GM21367 (cell line): ENCODE measurements around the gene SOCS3.

Source experiments
- ATAC-seq: cut with Tn5 transposase; IDR thresholded peaks from one replicate; pipeline ENCODE4 v1.9.1; 2021; ENCODE audit not compliant: unreplicated experiment

Gene SOCS3

GRCh38 chr17:78359997-78360370, at the start of gene SOCS3:
TSS of gene SOCS3 (minus strand) at chr17:78360077. CDS start at chr17:78359095, 982 bp downstream.
- peak; percentile 37 for ATAC-seq

DNA sequence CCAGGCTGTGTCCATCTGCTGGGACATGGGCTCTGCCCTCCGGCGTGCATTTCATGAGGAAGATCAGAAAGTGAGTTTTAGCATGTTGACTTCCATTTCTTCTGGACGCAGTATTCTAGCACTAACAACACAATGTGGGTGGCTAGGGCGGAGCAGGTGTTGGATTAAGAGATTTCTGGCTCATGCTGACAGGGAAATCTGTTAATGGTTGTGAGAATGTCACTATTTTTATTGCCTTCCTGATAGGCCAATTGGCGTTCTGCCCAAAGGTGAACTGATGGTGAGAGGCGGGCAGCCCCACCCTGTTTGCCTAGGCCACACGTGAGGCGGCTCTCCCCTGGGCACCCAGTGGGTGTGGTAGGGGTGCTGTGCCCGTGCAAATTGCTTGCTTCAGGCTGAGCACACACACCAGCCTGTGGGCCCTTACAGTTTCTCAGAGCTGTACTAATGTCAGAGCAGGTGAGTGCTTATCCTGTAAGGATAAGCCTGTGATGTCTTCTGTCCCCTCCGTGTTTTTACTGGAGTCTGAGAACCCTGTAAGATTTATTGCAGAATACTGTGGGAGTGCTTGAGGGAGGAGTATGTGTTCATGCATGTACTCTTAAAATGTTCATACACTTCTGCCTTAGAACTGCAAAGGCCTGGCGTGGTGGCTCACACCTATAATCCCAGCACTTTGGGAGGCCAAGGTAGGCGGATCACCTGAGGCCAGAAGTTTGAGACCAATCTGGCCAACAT, 49.5 kb upstream of the SOCS3 start:
- no peak for ATAC-seq

GRCh38 chr17:78408476-78409050, 48.7 kb upstream of the SOCS3 start:
- no peak for ATAC-seq

- ATAC-seq, result no peak
These were observed 47.6 kb upstream of the SOCS3 start for GRCh38 chr17:78407387-78408000.

GRCh38 chr17:78406920-78407319, 47.0 kb upstream of the SOCS3 start:
- no peak for ATAC-seq

- no peak for ATAC-seq
These were observed 46.5 kb upstream of the SOCS3 start for GRCh38 chr17:78406396-78406795.

- no peak for ATAC-seq
These were observed 43.9 kb upstream of the SOCS3 start for GRCh38 chr17:78403822-78404221.

GRCh38 chr17:78401891-78402290, 42.0 kb upstream of the SOCS3 start:
- ATAC-seq, result no peak

DNA sequence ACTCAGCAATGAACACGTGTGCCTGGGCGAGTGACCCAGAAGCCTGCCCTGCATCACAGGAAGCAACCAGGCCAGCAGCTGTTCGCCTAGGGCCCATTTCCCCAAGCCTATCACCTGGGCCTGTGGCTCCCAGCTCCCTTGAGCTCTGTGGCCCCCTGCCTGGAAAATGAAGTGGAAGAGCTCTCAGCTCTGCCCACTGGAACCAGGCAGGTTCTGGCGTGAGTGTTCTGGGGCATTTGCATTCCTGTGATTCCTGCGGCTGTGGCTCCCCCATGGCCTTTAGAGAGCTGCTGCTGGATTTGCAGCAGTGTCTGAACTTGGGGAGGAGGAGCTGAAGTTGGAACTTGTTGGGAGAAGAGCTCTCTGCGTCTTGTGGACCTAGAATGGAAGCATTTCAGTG, 41.4 kb upstream of the SOCS3 start:
- no peak for ATAC-seq

DNA sequence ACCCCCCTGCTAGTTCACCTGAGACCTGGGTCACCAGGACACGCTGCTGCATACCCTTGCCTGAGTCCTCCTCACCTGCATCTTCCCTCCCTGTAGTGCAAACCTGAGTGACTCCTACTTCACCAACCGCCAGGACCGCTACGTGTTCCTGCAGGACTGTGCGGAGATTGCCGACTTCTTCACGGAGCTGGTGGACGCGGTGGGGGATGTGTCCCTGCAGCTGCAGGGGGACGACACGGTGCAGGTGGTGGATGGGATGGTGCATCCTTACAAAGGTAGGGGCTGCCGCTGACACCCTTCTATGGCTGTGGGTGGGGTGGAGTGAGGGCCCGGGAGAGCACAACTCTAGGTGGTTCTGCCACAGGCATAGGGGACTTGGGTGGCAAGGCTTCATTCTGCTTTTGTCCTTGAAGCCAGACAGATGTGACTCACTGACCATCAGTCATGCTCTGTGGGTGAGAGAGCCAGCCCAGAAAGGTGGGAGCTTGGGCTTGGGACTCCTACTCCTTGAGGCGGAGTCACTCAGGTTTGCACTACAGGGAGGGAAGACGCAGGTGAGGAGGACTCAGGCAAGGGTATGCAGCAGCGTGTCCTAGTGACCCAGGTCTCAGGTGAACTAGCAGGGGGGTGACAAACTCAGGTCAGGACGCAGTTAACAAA, 40.8 kb upstream of the SOCS3 start:
- ATAC-seq, result no peak

DNA sequence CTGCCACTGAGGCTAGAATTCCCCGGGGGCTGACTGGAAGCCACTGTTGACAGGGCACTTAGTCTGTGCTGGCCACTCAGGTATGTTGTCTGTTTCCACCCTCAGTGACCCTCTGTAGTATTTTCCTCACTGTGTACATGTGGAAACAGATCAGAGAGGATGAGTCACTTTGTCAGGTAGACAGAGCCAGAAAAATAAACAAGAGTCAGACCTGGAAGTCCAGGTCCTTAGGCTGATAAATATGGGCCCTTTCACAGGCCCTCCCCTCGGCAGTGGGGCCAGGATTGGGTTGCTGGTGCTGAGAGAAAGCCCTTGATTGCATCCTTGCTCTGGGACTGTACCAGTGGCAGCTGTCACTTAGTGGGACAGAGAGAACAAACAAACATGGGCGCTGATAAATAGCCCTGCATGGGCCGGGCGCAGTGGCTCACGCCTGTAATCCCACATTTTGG, 39.8 kb upstream of the SOCS3 start:
- ATAC-seq, result no peak

DNA sequence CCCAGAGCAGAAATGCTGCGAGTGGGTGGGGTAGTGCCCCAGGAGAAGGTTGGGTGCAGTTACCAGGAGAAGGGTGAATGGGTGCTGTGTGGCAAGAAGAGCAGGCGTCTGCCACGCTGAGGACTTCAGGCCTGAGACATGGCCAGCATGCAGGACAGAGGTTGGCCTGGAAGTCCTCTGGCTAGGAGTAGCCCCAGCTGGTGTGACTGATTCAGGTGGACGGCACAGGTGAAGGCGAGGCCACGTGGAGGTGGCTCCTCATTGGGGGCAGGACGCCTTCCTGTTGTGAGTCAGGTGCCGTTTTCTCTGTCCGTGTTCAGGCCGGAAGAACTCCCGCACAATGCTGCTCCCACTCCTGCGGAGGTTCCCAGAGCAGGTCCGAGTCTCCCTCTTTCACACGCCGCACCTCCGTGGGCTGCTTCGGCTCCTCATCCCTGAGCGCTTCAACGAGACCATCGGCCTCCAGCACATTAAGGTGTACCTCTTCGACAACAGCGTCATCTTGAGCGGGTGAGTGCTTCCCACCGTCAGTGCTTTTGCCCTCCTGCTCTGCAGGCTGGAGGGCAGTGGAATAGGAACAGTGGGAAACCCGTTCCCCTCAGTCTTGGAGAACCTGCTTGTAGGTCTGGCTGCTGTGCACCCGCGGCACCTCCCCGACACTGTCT, 39.3 kb upstream of the SOCS3 start:
- ATAC-seq, result no peak

DNA sequence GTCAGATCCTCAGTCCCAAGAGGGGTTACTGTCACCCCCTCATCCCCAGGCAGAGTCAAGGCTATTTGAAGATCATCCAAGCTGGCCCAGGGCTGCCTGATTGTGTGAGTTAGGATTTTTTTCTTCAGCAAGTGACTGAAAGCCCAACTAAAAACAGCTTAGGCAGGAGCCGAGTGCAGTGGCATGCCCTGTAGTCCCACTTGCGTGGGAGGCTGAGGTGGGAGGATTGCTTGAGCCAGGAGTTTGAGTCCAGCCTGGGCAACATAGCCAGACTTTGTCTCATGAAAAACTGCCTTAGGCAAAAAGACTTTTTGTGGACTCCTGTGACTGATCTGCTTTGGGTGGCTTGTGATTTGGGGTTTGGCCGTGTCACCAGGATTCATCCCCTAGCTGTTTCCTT, 38.5 kb upstream of the SOCS3 start:
- no peak for ATAC-seq

- ATAC-seq, result no peak
These were observed 37.8 kb upstream of the SOCS3 start for GRCh38 chr17:78397681-78398101.

DNA sequence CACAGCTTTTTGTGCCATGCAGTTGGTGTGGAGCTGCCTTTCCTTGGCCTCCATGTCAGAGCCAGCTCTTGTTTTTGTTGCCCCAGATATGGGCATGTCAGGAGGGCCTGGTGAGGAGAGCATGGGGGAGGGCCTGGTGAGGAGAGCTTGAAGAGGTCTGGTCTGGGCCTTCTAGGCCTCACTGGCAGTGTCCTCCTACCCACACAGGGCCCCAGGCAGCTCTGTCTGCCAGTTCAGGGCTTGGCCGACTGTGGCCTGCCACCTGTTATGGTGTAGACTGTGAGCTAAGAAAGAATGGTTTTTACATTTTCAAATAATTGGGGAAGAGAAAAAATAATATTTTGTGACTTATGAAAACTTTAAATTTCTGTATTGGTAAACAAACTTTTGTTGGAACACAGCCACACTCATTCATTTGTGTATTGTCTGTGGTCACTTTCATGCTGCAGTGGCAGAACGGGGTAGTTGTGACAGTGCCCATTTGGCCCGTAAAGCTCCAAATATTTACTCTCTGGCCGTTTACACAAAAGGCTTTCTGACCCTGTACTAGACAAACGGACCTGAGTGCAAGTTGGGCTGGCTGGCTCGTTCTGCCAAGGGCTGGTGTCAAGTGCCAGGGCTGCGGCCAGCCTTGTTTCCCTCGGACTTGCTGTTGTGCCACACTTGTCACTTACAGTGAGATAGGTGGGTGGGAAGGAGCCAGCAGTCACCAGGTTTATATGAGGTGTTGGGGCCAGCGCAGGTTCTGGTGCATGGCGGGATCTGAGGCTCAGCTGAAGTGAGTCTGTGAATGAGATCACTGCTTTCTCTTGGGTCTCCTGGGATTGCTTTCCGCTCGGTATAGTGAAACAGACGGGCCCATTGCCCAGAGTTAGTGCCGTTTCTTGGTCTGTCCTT, 36.8 kb upstream of the SOCS3 start:
- ATAC-seq, result no peak

DNA sequence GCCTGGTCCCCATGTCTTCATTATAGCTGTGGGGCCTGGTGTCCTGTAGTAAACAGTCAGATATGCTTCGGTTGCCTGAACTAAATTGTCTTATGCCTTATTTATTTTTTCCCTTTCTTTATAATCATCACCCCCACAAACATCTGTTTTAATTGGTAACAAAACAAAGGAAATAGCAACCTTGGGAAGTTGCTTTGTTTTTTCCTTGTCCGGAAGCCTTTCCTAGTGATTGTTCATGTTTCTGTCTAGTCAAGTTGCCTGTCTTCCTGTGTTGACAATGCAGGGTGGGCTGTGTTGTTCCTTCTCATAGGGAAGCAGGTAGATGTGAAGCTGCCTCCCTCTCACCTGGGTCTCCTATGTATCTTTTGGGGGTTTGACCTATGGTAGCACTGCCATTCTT, 35.3 kb upstream of the SOCS3 start:
- ATAC-seq, result no peak

GRCh38 chr17:78394209-78394608, 34.3 kb upstream of the SOCS3 start:
- no peak for ATAC-seq

DNA sequence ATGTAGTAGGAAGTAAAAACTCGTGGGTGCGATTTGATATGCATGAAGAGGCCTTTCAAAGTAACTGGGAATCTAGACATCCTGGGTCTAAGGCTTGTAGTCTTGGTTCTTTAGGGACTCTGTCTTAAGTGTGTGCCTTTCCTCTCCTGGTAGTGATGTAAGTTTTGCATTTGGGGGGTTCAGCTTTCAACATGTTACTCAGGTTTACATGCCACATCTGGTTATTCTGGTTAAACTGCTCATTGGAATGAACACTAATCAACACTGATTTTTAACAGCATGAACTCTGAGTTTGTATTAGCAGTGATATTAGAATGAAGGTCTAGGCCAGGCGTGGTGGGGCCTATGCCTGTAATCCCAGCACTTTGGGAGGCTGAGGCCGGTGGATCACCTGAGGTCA, 33.7 kb upstream of the SOCS3 start:
- ATAC-seq, result no peak

DNA sequence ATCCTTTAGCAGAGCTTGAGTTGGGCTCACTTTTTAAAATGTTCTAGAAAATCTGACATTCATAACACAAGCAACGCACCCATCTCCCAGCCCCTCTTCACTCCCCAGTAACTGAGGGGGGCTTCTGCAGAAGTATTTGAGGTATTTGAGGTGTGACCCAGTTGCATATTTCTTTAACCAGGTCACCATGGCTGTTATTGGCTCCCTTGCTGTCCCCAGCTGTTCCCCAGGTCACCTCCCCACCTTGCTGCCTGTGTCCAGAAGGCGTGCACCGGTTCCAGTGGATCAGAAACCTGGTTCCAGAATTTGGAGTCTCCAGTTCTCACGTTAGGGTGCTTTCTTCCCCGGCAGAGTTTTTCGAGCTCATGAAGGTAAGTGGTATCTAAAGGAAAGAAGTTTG, 32.4 kb upstream of the SOCS3 start:
- ATAC-seq, result no peak

DNA sequence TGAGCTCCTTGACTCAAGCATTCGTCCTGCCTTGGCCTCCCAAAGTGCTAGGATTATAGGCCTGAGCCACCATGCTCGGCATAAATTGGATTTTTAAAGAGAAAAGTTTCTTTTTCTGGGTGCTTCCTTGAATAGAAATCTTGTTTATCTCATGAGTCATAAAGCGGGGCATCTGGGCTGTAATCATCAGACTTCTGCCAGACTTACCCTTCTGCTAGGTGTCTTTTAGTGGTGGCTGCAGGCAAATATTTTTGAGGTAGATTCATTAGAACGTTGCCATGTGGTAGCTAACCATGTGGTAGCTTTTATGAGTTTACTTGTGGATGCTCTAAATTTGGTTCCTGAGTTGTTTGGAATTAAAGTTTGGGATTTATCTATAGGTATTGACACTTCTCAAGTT, 32.0 kb upstream of the SOCS3 start:
- ATAC-seq, result no peak
